ENCODE results near the gene CYLD.

DNA sequence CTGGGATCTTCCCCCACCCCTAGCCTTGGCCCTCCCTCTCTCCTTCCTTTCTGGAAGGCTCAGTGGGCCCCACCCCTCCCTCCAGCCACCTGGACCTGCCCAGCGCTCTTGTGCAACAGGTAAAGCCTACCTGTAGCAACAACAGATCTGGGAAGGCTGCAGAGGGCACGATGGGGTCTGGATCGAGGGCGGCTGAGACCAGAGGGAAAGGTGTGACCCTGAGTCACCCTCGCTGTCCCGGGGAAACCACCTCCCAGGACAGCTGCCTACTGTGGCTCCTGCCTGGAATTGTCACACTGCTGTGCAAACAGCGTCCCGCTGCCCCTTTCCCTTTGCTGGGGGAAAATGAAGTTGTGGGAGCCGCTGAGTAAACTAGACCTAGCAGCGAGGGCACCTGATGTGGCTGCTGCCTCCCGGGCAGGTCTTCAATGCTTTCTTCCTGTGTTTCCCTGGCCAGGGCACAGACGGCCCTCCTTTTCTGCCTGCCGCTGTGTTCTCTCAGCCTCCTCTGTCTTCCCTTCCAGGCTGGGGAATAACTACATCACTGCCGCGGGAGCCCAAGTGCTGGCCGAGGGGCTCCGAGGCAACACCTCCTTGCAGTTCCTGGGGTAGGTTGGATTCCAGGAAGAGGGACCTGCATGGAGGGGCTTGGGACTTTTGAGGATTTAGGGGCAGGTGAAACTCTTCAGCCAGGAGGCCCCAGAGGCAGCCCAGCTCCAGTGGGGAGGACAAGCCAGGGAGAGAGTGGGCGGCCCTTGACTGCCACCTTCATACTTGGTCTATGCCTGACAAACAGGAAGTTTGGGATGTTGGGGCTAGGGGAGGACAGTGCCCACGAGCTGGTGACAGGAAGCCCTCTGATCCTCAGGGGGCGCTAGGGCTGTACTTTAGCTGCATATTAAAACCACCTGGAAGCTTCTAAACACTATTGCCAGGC lies 22.2 kb upstream of the CYLD start:
- TF ChIP-seq CTCF (IDR thresholded peaks at IDR 0.05; ENCODE audit: insufficient read depth, low read length) (no peak), POLR2AphosphoS5 (IDR thresholded peaks at IDR 0.05; ENCODE audit: low read depth) (no peak), GABPA (IDR thresholded peaks at IDR 0.05; ENCODE audit: low read depth) (no peak)
- TF ChIP-seq, protein P1, sequence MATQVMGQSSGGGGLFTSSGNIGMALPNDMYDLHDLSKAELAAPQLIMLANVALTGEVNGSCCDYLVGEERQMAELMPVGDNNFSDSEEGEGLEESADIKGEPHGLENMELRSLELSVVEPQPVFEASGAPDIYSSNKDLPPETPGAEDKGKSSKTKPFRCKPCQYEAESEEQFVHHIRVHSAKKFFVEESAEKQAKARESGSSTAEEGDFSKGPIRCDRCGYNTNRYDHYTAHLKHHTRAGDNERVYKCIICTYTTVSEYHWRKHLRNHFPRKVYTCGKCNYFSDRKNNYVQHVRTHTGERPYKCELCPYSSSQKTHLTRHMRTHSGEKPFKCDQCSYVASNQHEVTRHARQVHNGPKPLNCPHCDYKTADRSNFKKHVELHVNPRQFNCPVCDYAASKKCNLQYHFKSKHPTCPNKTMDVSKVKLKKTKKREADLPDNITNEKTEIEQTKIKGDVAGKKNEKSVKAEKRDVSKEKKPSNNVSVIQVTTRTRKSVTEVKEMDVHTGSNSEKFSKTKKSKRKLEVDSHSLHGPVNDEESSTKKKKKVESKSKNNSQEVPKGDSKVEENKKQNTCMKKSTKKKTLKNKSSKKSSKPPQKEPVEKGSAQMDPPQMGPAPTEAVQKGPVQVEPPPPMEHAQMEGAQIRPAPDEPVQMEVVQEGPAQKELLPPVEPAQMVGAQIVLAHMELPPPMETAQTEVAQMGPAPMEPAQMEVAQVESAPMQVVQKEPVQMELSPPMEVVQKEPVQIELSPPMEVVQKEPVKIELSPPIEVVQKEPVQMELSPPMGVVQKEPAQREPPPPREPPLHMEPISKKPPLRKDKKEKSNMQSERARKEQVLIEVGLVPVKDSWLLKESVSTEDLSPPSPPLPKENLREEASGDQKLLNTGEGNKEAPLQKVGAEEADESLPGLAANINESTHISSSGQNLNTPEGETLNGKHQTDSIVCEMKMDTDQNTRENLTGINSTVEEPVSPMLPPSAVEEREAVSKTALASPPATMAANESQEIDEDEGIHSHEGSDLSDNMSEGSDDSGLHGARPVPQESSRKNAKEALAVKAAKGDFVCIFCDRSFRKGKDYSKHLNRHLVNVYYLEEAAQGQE (IDR thresholded peaks at IDR 0.05; ENCODE audit: insufficient replicate concordance, low read depth): no peak
